Measurements from ENCODE around the gene WDR27. TPM values are rescaled to one million over a fixed set of nuclear protein-coding genes. Genes with fewer than 3 reads are reported as not detected.

The WDR27 gene
- total RNA-seq, 1 donor from 2014 or later: 27.2 TPM

- TF ChIP-seq, protein P1, sequence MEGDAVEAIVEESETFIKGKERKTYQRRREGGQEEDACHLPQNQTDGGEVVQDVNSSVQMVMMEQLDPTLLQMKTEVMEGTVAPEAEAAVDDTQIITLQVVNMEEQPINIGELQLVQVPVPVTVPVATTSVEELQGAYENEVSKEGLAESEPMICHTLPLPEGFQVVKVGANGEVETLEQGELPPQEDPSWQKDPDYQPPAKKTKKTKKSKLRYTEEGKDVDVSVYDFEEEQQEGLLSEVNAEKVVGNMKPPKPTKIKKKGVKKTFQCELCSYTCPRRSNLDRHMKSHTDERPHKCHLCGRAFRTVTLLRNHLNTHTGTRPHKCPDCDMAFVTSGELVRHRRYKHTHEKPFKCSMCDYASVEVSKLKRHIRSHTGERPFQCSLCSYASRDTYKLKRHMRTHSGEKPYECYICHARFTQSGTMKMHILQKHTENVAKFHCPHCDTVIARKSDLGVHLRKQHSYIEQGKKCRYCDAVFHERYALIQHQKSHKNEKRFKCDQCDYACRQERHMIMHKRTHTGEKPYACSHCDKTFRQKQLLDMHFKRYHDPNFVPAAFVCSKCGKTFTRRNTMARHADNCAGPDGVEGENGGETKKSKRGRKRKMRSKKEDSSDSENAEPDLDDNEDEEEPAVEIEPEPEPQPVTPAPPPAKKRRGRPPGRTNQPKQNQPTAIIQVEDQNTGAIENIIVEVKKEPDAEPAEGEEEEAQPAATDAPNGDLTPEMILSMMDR (conservative IDR thresholded peaks at IDR 0.05; ENCODE audit: low read depth, low read length): no peak
- DNase-seq (ENCODE audit: low read depth): no peak
- H3K4me3 ChIP-seq (ENCODE audit: low read depth, low read length): no peak overlapping the region
Observed at GRCh38 chr6:169638388-169638787, 63.4 kb downstream of the WDR27 start.

DNA sequence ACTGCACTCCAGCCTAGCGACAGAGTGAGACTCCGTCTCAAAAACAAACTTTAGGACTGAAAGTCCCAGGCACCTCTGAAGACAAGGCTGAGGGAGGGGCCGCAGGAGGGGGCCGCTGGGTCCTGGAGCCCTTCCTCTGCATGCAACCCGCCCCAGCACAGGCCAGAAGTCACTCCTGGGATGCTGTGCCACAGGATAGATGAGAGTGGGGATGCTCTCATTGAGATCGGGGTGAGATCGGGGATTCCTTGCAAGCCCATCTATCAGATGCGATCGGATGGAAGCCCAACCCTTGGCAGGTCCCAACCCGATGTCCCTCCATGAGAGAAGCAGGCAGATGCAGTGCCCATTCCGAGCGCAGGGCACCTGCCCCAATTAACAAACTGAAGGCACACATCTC is 66.5 kb downstream of the WDR27 start:
- no peak overlapping the region for H3K4me3 ChIP-seq (ENCODE audit: low read depth, low read length)
- TF ChIP-seq, protein P1 (conservative IDR thresholded peaks at IDR 0.05; ENCODE audit: low read depth, low read length): no peak
- no peak for DNase-seq (ENCODE audit: low read depth)

DNA sequence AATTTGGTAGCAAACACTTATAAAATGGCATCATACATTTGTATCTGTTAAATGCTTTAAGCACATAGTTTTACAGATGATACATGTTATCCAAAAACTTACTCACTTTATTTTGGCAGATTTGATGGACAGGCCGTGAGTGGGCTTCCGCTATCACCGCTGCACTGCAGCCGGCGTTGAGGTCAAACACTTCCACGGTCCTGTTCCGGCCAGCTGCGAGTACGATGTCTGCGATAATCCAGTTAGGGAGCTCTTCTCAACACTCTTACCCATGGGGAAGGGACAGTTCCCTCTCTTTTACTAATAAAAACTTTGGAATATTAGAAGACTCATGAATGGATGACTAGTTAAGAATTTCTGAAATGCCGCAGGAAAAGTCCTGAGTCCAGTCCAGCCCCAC is 69.0 kb downstream of the WDR27 start:
- no peak for DNase-seq (ENCODE audit: low read depth)
- no peak overlapping the region for H3K4me3 ChIP-seq (ENCODE audit: low read depth, low read length)
- TF ChIP-seq, protein P1 (conservative IDR thresholded peaks at IDR 0.05; ENCODE audit: low read depth, low read length): no peak

DNA sequence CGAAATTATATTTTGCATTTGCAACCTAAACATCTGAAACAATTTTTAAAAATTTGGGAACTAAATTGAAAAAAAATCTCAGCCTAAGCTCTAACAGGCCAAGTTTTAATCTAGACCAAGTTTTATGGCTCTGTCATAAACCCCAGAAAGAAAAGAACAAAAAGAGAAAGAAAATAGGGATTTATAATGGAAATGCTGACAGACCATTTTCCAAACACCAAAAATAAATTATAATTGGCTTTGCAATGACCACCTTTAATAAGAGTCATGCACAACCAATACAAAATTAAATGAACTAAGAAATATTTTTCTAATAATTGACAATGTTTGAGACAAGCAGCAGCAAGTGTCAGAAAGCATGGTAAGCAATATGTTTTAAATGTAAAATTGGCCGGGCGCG is 72.6 kb downstream of the WDR27 start:
- no peak overlapping the region for H3K4me3 ChIP-seq (ENCODE audit: low read depth, low read length)
- TF ChIP-seq, protein P1 (conservative IDR thresholded peaks at IDR 0.05; ENCODE audit: low read depth, low read length): no peak
- DNase-seq (ENCODE audit: low read depth): no peak

GRCh38 chr6:169627736-169628607 is 73.9 kb downstream of the WDR27 start:
- TF ChIP-seq, protein P1 (conservative IDR thresholded peaks at IDR 0.05; ENCODE audit: low read depth, low read length): no peak
- DNase-seq (ENCODE audit: low read depth): no peak
- no peak overlapping the region for H3K4me3 ChIP-seq (ENCODE audit: low read depth, low read length)

DNA sequence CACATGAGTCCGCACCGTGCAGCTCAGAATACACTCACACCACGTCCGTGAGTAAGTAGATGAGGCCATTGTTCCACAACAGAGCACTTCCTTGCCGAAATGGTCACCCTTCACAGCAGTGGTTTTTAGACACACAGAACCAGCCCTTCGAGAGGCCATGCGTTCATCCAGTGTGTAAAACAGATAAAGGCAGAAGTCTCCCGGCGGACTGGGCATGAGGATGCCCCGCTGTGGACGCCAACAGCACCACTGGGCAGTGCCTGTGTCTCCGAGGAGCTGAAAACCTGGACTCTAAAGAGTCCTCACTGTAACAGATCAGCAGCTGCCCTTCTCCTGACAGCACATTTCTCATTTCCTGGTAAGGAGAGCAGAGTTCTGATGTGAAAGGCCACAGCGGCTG is 75.2 kb downstream of the WDR27 start:
- H3K4me3 ChIP-seq (ENCODE audit: low read depth, low read length): no peak overlapping the region

More for the DNA sequence above, 75.2 kb downstream of the WDR27 start:
- no peak for DNase-seq (ENCODE audit: low read depth)
- TF ChIP-seq, protein P1 (conservative IDR thresholded peaks at IDR 0.05; ENCODE audit: low read depth, low read length): no peak
